ENCODE data around the gene DARS1. TPM values are rescaled to one million over a fixed set of nuclear protein-coding genes. Genes with fewer than 3 reads are reported as not detected.

Gene DARS1
- total RNA-seq, 1 experiment from 2014 or later, result 57.5 TPM

DNA sequence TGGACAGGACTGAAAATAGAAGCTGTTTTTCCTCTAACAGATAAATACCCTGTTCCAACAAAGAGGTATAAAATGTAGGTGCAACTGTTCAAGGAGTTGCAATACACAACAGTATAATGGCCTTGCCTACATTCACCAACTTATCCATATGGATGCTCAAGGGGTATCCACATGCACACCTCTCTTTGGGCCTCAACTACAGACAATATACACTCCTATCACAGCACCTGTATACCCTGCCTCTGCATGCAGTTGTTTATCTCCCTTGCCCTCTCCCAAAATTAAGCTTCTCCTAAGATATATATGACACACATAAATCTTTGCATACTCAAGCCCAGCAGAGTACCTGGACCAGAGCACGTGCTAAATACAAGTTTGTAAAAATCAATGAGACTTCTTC is 37.3 kb downstream of the DARS1 start:
- no peak for TF ChIP-seq CTCF (IDR thresholded peaks at IDR 0.05; ENCODE audit: unreplicated experiment)
- intact Hi-C loops (cut with micrococcal nuclease; ENCODE audit: unreplicated experiment), result no loop called here
- DNase-seq, result no peak
- Mint-ChIP-seq H3K36me3 (ENCODE audit: insufficient read depth, unreplicated experiment) (no peaks in the 10 kb centered on the region), H3K27ac (ENCODE audit: unreplicated experiment) (peak overlapping the region; percentile 93), H3K4me3 (ENCODE audit: low read depth, unreplicated experiment) (peak overlapping the region; percentile 68), H3K9me3 (ENCODE audit: low read depth, unreplicated experiment) (peaks cover 4% of the 10 kb centered on the region), H3K27me3 (ENCODE audit: unreplicated experiment) (no peaks in the 10 kb centered on the region), H3K4me1 (ENCODE audit: low read depth, unreplicated experiment) (peaks cover 45% of the 10 kb centered on the region)
- TSS peak; percentile 51 for BruUV-seq (replicated peaks)
- CTCF ChIA-PET, result no interaction called here

- Mint-ChIP-seq H3K27ac (ENCODE audit: unreplicated experiment) (no peak overlapping the region), H3K36me3 (ENCODE audit: insufficient read depth, unreplicated experiment) (no peaks in the 10 kb centered on the region), H3K4me1 (ENCODE audit: low read depth, unreplicated experiment) (peaks cover 45% of the 10 kb centered on the region), H3K4me3 (ENCODE audit: low read depth, unreplicated experiment) (no peak overlapping the region), H3K27me3 (ENCODE audit: unreplicated experiment) (no peaks in the 10 kb centered on the region), H3K9me3 (ENCODE audit: low read depth, unreplicated experiment) (peaks cover 4% of the 10 kb centered on the region)
- CTCF ChIA-PET, result interaction anchor here (0.6 to 0.7 kb wide), 2 partner anchors 18 to 64 kb away, joined by 3 read pairs; no protein-coding TSS in a partner anchor
- no peak for TF ChIP-seq CTCF (IDR thresholded peaks at IDR 0.05; ENCODE audit: unreplicated experiment)
- BruUV-seq (replicated peaks), result no TSS peak
- intact Hi-C loops (cut with micrococcal nuclease; ENCODE audit: unreplicated experiment), result no loop called here
- no peak for DNase-seq
Measured at GRCh38 chr2:135947483-135947882, 37.9 kb downstream of the DARS1 start.

- Mint-ChIP-seq H3K27me3 (ENCODE audit: unreplicated experiment) (no peaks in the 10 kb centered on the region), H3K9me3 (ENCODE audit: low read depth, unreplicated experiment) (peaks cover 1% of the 10 kb centered on the region), H3K4me3 (ENCODE audit: low read depth, unreplicated experiment) (no peak overlapping the region), H3K36me3 (ENCODE audit: insufficient read depth, unreplicated experiment) (peaks cover 8% of the 10 kb centered on the region), H3K27ac (ENCODE audit: unreplicated experiment) (no peak overlapping the region), H3K4me1 (ENCODE audit: low read depth, unreplicated experiment) (peaks cover 38% of the 10 kb centered on the region)
- CTCF ChIA-PET, result no interaction called here
- no peak for TF ChIP-seq CTCF (IDR thresholded peaks at IDR 0.05; ENCODE audit: unreplicated experiment)
- no TSS peak for BruUV-seq (replicated peaks)
- intact Hi-C loops (cut with micrococcal nuclease; ENCODE audit: unreplicated experiment), result no loop called here
- DNase-seq, result no peak
Measured at GRCh38 chr2:135945526-135945925, 39.9 kb downstream of the DARS1 start.

GRCh38 chr2:135944625-135945024 is 40.8 kb downstream of the DARS1 start:
- CTCF ChIA-PET, result interaction anchor here (0.6 kb wide), 1 partner anchor 196 kb away, joined by 3 read pairs; no protein-coding TSS in a partner anchor

More at GRCh38 chr2:135944625-135945024, 40.8 kb downstream of the DARS1 start:
- H3K4me1 Mint-ChIP-seq (ENCODE audit: low read depth, unreplicated experiment), result peaks cover 31% of the 10 kb centered on the region
- H3K9me3 Mint-ChIP-seq (ENCODE audit: low read depth, unreplicated experiment), result no peaks in the 10 kb centered on the region
- H3K27me3 Mint-ChIP-seq (ENCODE audit: unreplicated experiment), result no peaks in the 10 kb centered on the region
- intact Hi-C loops (cut with micrococcal nuclease; ENCODE audit: unreplicated experiment), result no loop called here
- peaks cover 9% of the 10 kb centered on the region for H3K36me3 Mint-ChIP-seq (ENCODE audit: insufficient read depth, unreplicated experiment)
- no TSS peak for BruUV-seq (replicated peaks)
- H3K27ac Mint-ChIP-seq (ENCODE audit: unreplicated experiment), result no peak overlapping the region
- H3K4me3 Mint-ChIP-seq (ENCODE audit: low read depth, unreplicated experiment), result no peak overlapping the region
- TF ChIP-seq CTCF (IDR thresholded peaks at IDR 0.05; ENCODE audit: unreplicated experiment), result no peak
- DNase-seq, result no peak
